GM12872 (cell line): ENCODE data around the gene PLXDC2.

Experiments
- TF ChIP-seq, protein P1 (sequence below): IDR thresholded peaks from 3 replicates; pipeline ENCODE4 v1.5.1; 2011; ENCODE audit warnings: low read depth, mild to moderate bottlenecking, low read length, moderate library complexity; ENCODE audit not compliant: insufficient read depth

The PLXDC2 gene

GRCh38 chr10:19983880-19984565 lies 167.8 kb downstream of the PLXDC2 start:
- TF ChIP-seq, protein P1, sequence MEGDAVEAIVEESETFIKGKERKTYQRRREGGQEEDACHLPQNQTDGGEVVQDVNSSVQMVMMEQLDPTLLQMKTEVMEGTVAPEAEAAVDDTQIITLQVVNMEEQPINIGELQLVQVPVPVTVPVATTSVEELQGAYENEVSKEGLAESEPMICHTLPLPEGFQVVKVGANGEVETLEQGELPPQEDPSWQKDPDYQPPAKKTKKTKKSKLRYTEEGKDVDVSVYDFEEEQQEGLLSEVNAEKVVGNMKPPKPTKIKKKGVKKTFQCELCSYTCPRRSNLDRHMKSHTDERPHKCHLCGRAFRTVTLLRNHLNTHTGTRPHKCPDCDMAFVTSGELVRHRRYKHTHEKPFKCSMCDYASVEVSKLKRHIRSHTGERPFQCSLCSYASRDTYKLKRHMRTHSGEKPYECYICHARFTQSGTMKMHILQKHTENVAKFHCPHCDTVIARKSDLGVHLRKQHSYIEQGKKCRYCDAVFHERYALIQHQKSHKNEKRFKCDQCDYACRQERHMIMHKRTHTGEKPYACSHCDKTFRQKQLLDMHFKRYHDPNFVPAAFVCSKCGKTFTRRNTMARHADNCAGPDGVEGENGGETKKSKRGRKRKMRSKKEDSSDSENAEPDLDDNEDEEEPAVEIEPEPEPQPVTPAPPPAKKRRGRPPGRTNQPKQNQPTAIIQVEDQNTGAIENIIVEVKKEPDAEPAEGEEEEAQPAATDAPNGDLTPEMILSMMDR, result no peak

DNA sequence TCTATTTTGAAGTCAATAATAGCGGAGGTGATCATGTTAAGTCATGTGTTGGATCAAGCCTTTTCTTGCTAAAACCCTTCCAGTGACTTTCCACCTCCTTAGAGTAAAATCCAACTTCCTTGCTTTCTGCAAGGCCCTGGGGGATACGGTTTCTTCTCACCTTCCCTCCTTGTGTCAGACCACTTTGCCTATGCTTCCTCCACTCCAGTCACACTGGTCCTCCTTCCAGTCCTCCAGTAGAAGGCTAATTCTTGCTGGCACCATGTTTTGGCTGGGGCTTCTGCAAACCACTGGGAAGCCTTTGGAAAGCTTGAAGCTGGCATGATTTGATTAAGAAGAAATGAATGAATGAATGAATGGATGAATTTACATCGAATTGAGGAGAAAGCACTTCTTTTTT lies 169.5 kb downstream of the PLXDC2 start:
- TF ChIP-seq, protein P1, result no peak

DNA sequence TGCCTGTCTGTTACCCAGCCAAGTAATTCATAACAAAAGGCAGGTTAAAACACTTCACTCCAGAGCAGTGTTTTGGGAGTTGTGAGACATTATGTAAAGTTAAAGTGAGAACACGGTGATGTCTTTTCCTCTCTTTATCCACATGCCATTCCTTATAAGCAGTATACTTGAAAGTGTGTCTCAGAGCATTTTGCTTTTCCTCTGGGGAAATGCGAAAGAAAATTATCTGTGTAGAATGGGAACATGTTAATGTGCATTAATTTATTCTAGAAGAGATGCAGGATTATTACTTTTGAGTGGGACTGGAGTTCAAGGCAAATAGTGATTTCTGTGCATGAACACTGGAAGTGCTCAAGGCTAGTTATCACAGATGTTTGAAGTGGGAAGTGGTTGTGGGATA lies 170.4 kb downstream of the PLXDC2 start:
- TF ChIP-seq, protein P1, result no peak

GRCh38 chr10:19987931-19988330 lies 171.7 kb downstream of the PLXDC2 start:
- TF ChIP-seq, protein P1, result no peak

DNA sequence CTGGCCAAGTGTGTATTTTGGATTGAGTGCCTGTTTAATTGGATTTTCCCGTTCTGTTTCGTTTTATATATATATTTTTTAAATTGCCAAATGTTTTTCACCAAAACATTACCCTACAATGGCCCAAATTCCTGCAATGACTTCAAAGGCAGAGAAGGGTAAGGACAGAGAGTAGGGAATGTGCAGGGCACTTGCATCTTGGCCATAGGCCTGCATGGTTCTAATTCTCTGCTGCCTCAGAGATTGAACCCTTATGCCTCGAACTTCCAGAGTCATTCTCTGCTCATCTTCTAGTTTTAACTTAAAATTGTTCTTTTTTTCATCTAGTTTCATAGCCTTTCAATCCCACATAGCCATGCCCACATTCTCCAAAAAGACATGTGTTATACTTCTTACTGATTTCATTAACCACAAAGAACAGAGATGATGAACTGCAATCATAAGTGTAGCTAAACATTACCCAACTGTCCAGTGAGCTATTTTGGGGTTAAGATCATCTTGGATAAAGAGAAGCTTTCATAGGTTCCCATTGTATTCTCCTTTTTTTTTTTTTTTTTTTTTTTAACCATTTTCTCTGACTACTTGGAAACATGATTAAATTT lies 177.6 kb downstream of the PLXDC2 start:
- TF ChIP-seq, protein P1, result no peak

DNA sequence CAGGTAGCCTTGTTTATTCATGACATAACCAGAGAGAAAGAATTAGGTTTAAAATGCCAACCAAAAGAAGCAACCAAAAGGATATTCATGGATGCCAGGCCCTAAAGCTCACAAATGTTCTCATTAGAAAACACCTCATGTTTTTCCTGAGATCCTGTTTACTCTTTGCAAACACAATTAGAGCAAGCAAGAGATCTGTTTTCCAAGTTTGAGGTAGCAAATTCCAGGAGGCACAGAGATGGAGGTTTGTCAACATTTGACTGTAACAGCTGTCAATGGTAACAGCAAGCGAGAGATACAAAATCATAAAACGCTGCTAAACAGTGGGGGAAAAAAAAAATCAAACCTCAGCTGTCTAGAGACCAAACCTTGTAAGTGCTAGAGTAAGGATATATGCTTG lies 182.2 kb downstream of the PLXDC2 start:
- TF ChIP-seq, protein P1, result no peak

DNA sequence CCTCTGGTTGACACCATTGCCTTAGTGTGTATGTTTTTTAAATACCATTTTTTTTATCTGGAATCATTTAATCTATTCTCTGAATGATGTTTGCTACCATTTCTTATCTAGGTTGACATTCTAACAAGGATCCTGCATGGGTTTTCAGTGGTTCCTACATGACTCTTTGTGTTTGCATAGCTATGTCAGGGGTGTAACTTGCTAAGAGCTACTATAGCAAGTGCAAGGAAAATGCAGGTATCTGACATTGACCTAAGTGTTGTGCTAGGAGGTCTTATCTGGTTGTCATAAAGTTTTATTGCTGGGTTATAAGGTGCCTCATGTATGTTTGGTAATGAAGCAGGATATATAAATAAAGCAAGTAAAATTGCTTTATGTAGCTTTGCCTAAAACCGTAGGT lies 183.2 kb downstream of the PLXDC2 start:
- TF ChIP-seq, protein P1, result no peak
